Ishikawa (cell line): ENCODE results near the gene BTAF1.

ENCODE experiments used
- CEBPB ChIP-seq: IDR thresholded peaks from 2 replicates; pipeline ENCODE4 v1.6.1; 2012
- CREB1 ChIP-seq: IDR thresholded peaks from 2 replicates; pipeline ENCODE4 v1.6.1; 2012; ENCODE audit warnings: low read depth
- EGR1 ChIP-seq: IDR thresholded peaks from 2 replicates; pipeline ENCODE4 v1.6.1; 2012
- EP300 ChIP-seq: IDR thresholded peaks from 2 replicates; pipeline ENCODE4 v1.6.1; 2012; ENCODE audit warnings: borderline replicate concordance
- FOXM1 ChIP-seq: IDR thresholded peaks from 2 replicates; pipeline ENCODE4 v1.6.1; 2012; ENCODE audit warnings: low read depth, borderline replicate concordance
- NFIC ChIP-seq: IDR thresholded peaks from 2 replicates; pipeline ENCODE4 v1.6.1; 2012
- RAD21 ChIP-seq: IDR thresholded peaks from 2 replicates; pipeline ENCODE4 v1.6.1; 2012; ENCODE audit warnings: low read depth
- REST ChIP-seq: IDR thresholded peaks from 2 replicates; pipeline ENCODE4 v1.6.1; 2012; ENCODE audit warnings: low read depth, mild to moderate bottlenecking
- TAF1 ChIP-seq: IDR thresholded peaks from 2 replicates; pipeline ENCODE4 v1.6.1; 2012; ENCODE audit warnings: low read depth, mild to moderate bottlenecking
- TCF12 ChIP-seq: IDR thresholded peaks from 2 replicates; pipeline ENCODE4 v1.6.1; 2012; ENCODE audit warnings: low read depth
- TEAD4 ChIP-seq: IDR thresholded peaks from 2 replicates; pipeline ENCODE4 v1.6.1; 2012
- USF1 ChIP-seq: IDR thresholded peaks from 2 replicates; pipeline ENCODE4 v1.6.1; 2012
- YY1 ChIP-seq: IDR thresholded peaks from 2 replicates; pipeline ENCODE4 v1.6.1; 2012; ENCODE audit warnings: low read depth
- ZBTB7A ChIP-seq: IDR thresholded peaks from 2 replicates; pipeline ENCODE4 v1.6.1; 2012; ENCODE audit warnings: low read depth
- TF ChIP-seq, protein P1 (sequence below): IDR thresholded peaks from 2 replicates; pipeline ENCODE4 v1.6.1; 2012

BTAF1 gene

GRCh38 chr10:91977491-91977890 is 53.9 kb downstream of the BTAF1 start:
- TF ChIP-seq USF1 (no peak), YY1 (no peak), EGR1 (no peak), EP300 (no peak), TEAD4 (no peak), TCF12 (no peak), CREB1 (no peak), RAD21 (no peak), FOXM1 (no peak), TAF1 (no peak), REST (no peak), NFIC (no peak), ZBTB7A (no peak), CEBPB (no peak)
- TF ChIP-seq, protein P1, sequence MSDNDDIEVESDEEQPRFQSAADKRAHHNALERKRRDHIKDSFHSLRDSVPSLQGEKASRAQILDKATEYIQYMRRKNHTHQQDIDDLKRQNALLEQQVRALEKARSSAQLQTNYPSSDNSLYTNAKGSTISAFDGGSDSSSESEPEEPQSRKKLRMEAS, result no peak

DNA sequence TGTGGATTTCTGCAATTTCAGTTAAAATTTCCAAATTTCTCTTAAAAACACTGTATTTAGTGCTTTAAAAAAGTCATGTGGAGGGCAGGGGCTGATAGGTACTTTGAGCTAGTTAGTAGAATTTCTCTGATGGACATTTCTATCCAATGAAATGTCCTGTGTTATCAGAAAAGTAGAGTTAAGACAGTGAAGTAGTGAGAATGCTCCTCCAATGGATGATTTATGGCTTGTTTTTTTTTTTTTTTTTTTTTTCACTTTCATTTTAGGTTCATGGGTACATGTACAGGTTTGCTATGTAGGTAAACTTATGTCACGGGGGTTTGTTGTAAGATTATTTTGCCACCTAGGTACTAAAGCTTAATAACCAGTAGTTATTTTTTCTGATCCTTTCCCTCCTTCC is 55.0 kb downstream of the BTAF1 start:
- TF ChIP-seq USF1 (no peak), TAF1 (no peak), YY1 (no peak), CEBPB (no peak), ZBTB7A (no peak), TEAD4 (no peak), TCF12 (no peak), FOXM1 (no peak), NFIC (no peak)

DNA sequence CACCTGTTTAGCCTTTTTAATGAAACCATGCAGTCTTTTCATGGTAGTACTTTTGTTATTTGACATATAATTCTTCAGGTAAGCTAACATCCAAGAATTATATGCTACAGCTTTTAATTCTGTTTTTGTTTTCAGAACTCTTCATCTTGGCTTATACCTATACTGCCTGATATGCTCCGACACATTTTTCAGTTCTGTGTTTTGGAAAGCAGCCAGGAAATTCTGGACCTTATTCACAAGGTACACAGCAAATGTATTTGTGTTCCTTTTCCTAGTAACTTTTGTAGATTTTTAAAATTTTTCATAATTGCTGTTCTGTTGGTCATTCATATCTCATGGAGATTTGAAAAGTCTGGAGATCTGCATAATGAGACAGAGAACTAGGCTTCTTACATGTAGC is 56.7 kb downstream of the BTAF1 start:
- peak; percentile 32; the same call in 1 of the 2 replicates for TF ChIP-seq NFIC
- TF ChIP-seq, protein P1, result no peak

DNA sequence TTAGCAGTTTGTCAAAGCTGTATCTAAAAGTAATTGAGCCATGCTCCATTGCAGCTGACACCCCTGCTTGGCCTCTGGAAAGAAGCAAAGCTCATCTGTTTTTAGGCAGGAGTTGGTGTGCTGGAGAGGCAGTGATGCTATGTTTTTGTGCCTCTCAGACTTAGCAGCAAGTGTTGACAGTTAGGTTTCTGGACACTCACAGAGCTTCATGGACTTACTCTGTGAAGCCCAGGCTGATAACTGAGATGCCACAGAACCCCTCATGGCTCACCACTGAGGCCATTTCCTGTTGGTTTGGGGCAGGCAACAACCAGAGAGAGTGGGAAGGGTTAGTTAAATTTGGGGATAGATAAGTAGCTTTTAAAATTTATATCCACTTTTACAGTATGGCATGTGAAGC is 59.8 kb downstream of the BTAF1 start:
- no peak for TF ChIP-seq ZBTB7A
- no peak for TF ChIP-seq USF1
- TF ChIP-seq YY1, result no peak
- TF ChIP-seq TCF12, result no peak
- TF ChIP-seq FOXM1, result no peak
- no peak for TF ChIP-seq CREB1
- TF ChIP-seq TEAD4, result no peak
- TF ChIP-seq TAF1, result no peak
- TF ChIP-seq EP300, result no peak
- TF ChIP-seq, protein P1, result no peak
- TF ChIP-seq EGR1, result no peak
- no peak for TF ChIP-seq NFIC
- no peak for TF ChIP-seq CEBPB

- TF ChIP-seq TCF12, result no peak
- TF ChIP-seq EP300, result no peak
- no peak for TF ChIP-seq EGR1
- TF ChIP-seq FOXM1, result no peak
- no peak for TF ChIP-seq REST
- TF ChIP-seq ZBTB7A, result no peak
- TF ChIP-seq CREB1, result no peak
- TF ChIP-seq NFIC, result no peak
- no peak for TF ChIP-seq TAF1
- TF ChIP-seq USF1, result no peak
- no peak for TF ChIP-seq YY1
- TF ChIP-seq, protein P1, result no peak
- TF ChIP-seq CEBPB, result no peak
- no peak for TF ChIP-seq RAD21
- TF ChIP-seq TEAD4, result no peak
These were observed 63.9 kb downstream of the BTAF1 start for GRCh38 chr10:91987397-91988037.
